Ramos (cell line): ENCODE measurements around the gene SNCB.

ENCODE experiments used
- in situ Hi-C: fragments of 300-500 bp; cut with MboI; formaldehyde crosslinking; loops from one replicate; pipeline ENCODE4 v1.14.3; 2022; ENCODE audit warnings: low sequenced_read_pairs; ENCODE audit not compliant: unreplicated experiment

Gene SNCB

GRCh38 chr5:176589039-176589769, 41.1 kb downstream of the SNCB start:
- in situ Hi-C loops = loop anchor here (25.0 kb wide), 1 partner anchor 852 kb away; no protein-coding TSS in a partner anchor

GRCh38 chr5:176588297-176588696, 42.0 kb downstream of the SNCB start:
- in situ Hi-C loops = loop anchor here (25.0 kb wide), 1 partner anchor 851 kb away; no protein-coding TSS in a partner anchor

GRCh38 chr5:176587398-176587797, 42.9 kb downstream of the SNCB start:
- in situ Hi-C loops = loop anchor here (25.0 kb wide), 1 partner anchor 850 kb away; no protein-coding TSS in a partner anchor

- in situ Hi-C loops = loop anchor here (25.0 kb wide), 1 partner anchor 846 kb away; no protein-coding TSS in a partner anchor
Observed at GRCh38 chr5:176583076-176583475, 47.3 kb downstream of the SNCB start.

- in situ Hi-C loops = loop anchor here (25.0 kb wide), 1 partner anchor 844 kb away; no protein-coding TSS in a partner anchor
Observed at GRCh38 chr5:176581361-176581760, 49.0 kb downstream of the SNCB start.

- in situ Hi-C loops = loop anchor here (25.0 kb wide), 1 partner anchor 842 kb away; no protein-coding TSS in a partner anchor
Observed at GRCh38 chr5:176579323-176579722, 51.0 kb downstream of the SNCB start.

- in situ Hi-C loops = loop anchor here (25.0 kb wide), 1 partner anchor 841 kb away; no protein-coding TSS in a partner anchor
Observed at GRCh38 chr5:176578391-176578808, 51.9 kb downstream of the SNCB start.

- in situ Hi-C loops = loop anchor here (25.0 kb wide), 1 partner anchor 840 kb away; no protein-coding TSS in a partner anchor
Observed at GRCh38 chr5:176577312-176578176, 52.8 kb downstream of the SNCB start.

- in situ Hi-C loops = loop anchor here (25.0 kb wide), 1 partner anchor 838 kb away; no protein-coding TSS in a partner anchor
Observed at GRCh38 chr5:176575488-176576422, 54.6 kb downstream of the SNCB start.

GRCh38 chr5:176575066-176575465, 55.3 kb downstream of the SNCB start:
- in situ Hi-C loops = loop anchor here (25.0 kb wide), 1 partner anchor 838 kb away; no protein-coding TSS in a partner anchor

- in situ Hi-C loops = no loop called here
Observed at GRCh38 chr5:176574297-176574591, 56.1 kb downstream of the SNCB start.

- in situ Hi-C loops = no loop called here
Observed at GRCh38 chr5:176573564-176574296, 56.6 kb downstream of the SNCB start.
